Ascending aorta (tissue), 2 donors: ENCODE data around the gene TRMT61A. TPM values are rescaled to one million over a fixed set of nuclear protein-coding genes. Genes with fewer than 3 reads are reported as not detected.

Experiments used
- DNase-seq, 2 donors: peaks; one replicate each; pipeline ENCODE4 v3.0.0-alpha.2; 2019; ENCODE audit warnings: low spot score in 2 of 2
- H3K27ac ChIP-seq, 2 donors: fragments of 200-600 bp; sonication (generic); one replicate each; pipeline ENCODE4 v1.5.1; 2016 to 2017; ENCODE audit warnings: mild to moderate bottlenecking in 1 of 2
- H3K27me3 ChIP-seq: fragments of 200-600 bp; sonication (generic); one replicate; pipeline ENCODE4 v1.5.1; 2017
- H3K36me3 ChIP-seq, 2 donors: fragments of 200-600 bp; sonication (generic); one replicate each; pipeline ENCODE4 v1.5.1; 2016
- H3K4me1 ChIP-seq, 2 donors: fragments of 200-600 bp; sonication (generic); one replicate each; pipeline ENCODE4 v1.5.1; 2016 to 2017; ENCODE audit warnings: mild to moderate bottlenecking in 1 of 2
- H3K4me3 ChIP-seq, 2 donors: fragments of 200-600 bp; sonication (generic); one replicate each; pipeline ENCODE4 v1.5.1; 2016 to 2017; ENCODE audit warnings: mild to moderate bottlenecking in 1 of 2
- H3K9me3 ChIP-seq, 2 donors: fragments of 200-600 bp; sonication (generic); one replicate each; pipeline ENCODE4 v1.5.1; 2016
- CTCF ChIP-seq, 3 experiments: fragments of 200-600 bp in 2 of 3; fragments of 450-650 bp in 1 of 3; sonication (generic) in 2 of 3; IDR thresholded peaks; one replicate each; pipeline ENCODE4 v1.5.1; 2016 to 2019; ENCODE audit warnings: antibody characterized with exemption in 3 of 3, mild to moderate bottlenecking in 1 of 3, moderate library complexity in 1 of 3
- intact Hi-C: fragments of 100-400 bp; cut with DNase I; formaldehyde crosslinking; loops from one replicate; pipeline ENCODE4 v1.15.1; 2023
- total RNA-seq: library from RNA; depleted of rRNA; stranded (reverse); fragments of >200 nt; gene quantifications from one replicate; pipeline ENCODE4 v1.1.0, GENCODE V29; 2016

Gene TRMT61A
- total RNA-seq, 1 donor from 2014 or later, result 31.2 TPM

- no peaks in the 10 kb centered on the region for H3K9me3 ChIP-seq
- no peaks in the 10 kb centered on the region for H3K27me3 ChIP-seq
- no peak for TF ChIP-seq CTCF (IDR thresholded peaks at IDR 0.05)
- H3K36me3 ChIP-seq, result peaks cover 29 to 36% of the 10 kb centered on the region in 2 donors
- intact Hi-C loops, result no loop called here
- H3K4me1 ChIP-seq, result peaks cover 3 to 7% of the 10 kb centered on the region in 2 donors
- DNase-seq, result no peak
- no peak overlapping the region for H3K4me3 ChIP-seq
- H3K27ac ChIP-seq, result no peak overlapping the region
Measured at GRCh38 chr14:103496776-103497175, 32.2 kb upstream of the TRMT61A start.

GRCh38 chr14:103499709-103500108 is 29.3 kb upstream of the TRMT61A start:
- no peak overlapping the region for H3K27ac ChIP-seq
- no peak overlapping the region for H3K4me3 ChIP-seq
- peaks cover 3 to 5% of the 10 kb centered on the region in 2 donors for H3K4me1 ChIP-seq
- H3K9me3 ChIP-seq, result no peaks in the 10 kb centered on the region
- TF ChIP-seq CTCF (IDR thresholded peaks at IDR 0.05), result no peak
- peak in 1 of 2 donors; percentile 31 for DNase-seq
- H3K36me3 ChIP-seq, result peaks cover 45 to 52% of the 10 kb centered on the region in 2 donors
- no peaks in the 10 kb centered on the region for H3K27me3 ChIP-seq
- intact Hi-C loops, result loop anchor here (1.0 kb wide), 1 partner anchor 47 kb away; no protein-coding TSS in a partner anchor

GRCh38 chr14:103500148-103500990 is 28.6 kb upstream of the TRMT61A start:
- Histone ChIP-seq H3K27me3 (no peaks in the 10 kb centered on the region), H3K9me3 (no peaks in the 10 kb centered on the region), H3K27ac (peak overlapping the region; percentile 55), H3K36me3 (peaks cover 47 to 52% of the 10 kb centered on the region in 2 donors), H3K4me3 (no peak overlapping the region), H3K4me1 (peaks cover 3 to 5% of the 10 kb centered on the region in 2 donors)
- TF ChIP-seq CTCF (IDR thresholded peaks at IDR 0.05), result peak; percentile 79 to 93 (median 90)
- peak in 1 of 2 donors; percentile 95 for DNase-seq
- intact Hi-C loops, result loop anchor here (1.0 kb wide), 1 partner anchor 46 kb away; no protein-coding TSS in a partner anchor

- Histone ChIP-seq H3K4me3 (no peak overlapping the region), H3K36me3 (peaks cover 46 to 49% of the 10 kb centered on the region in 2 donors), H3K4me1 (peaks cover 3 to 5% of the 10 kb centered on the region in 2 donors), H3K27ac (peak overlapping the region in 1 of 2 donors; percentile 55), H3K27me3 (no peaks in the 10 kb centered on the region), H3K9me3 (no peaks in the 10 kb centered on the region)
- intact Hi-C loops, result no loop called here
- peak in 1 of 2 donors; percentile 50 for DNase-seq
- no peak for TF ChIP-seq CTCF (IDR thresholded peaks at IDR 0.05)
Measured at GRCh38 chr14:103501041-103501870, 27.7 kb upstream of the TRMT61A start.

GRCh38 chr14:103501921-103502669 is 26.9 kb upstream of the TRMT61A start:
- intact Hi-C loops, result no loop called here
- DNase-seq, result peak in 1 of 2 donors; percentile 27
- no peak overlapping the region for H3K27ac ChIP-seq
- H3K9me3 ChIP-seq, result no peaks in the 10 kb centered on the region
- no peak for TF ChIP-seq CTCF (IDR thresholded peaks at IDR 0.05)
- H3K4me1 ChIP-seq, result peaks cover 3 to 5% of the 10 kb centered on the region in 2 donors
- H3K36me3 ChIP-seq, result peaks cover 42 to 49% of the 10 kb centered on the region in 2 donors
- H3K4me3 ChIP-seq, result no peak overlapping the region
- H3K27me3 ChIP-seq, result no peaks in the 10 kb centered on the region
